ENCODE measurements around the gene TRIM68. TPM values are rescaled to one million over a fixed set of nuclear protein-coding genes. Genes with fewer than 3 reads are reported as not detected.

TRIM68 gene
- total RNA-seq, 2 experiments from 2014 or later = 11.9 to 13.2 TPM

DNA sequence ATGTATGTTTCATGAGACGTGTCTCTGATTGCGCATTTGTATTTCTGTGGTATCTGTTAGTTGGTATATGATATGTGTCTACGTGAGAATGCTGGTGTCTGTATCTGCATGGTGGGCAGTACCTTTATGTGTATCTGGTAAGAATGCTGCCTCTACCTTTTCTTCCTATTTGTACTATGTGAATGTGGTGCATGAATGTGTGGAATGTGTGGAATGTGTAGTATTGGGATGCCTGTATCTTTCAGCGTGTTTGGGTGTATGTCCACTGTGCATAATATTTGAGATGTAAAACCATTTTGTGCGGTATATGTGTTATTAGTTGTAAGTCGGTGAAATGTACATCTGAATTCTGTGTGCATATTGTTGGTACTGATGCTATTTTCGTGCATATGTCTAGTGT is 33.5 kb upstream of the TRIM68 start:
- ChIA-PET CTCF (ENCODE audit: unreplicated experiment) (no interaction called here), POLR2A (no interaction called here)
- Histone ChIP-seq H3K9me2 (ENCODE audit: insufficient read depth, low read length) (no peaks in the 10 kb centered on the region), H3K4me1 (ENCODE audit: insufficient read depth, low read length, poor library complexity, severe bottlenecking) (no peaks in the 10 kb centered on the region), H3K79me2 (ENCODE audit: insufficient read depth, low read depth, low read length) (no peaks in the 10 kb centered on the region), H3K9me3 (ENCODE audit: low read length) (no peaks in the 10 kb centered on the region), H2AFZ (ENCODE audit: low read length) (no peak overlapping the region), H3K27ac (ENCODE audit: low read depth, low read length, poor library complexity, severe bottlenecking) (no peak overlapping the region), H3K4me3 (ENCODE audit: low read depth, low read length, poor library complexity, severe bottlenecking) (no peak overlapping the region), H3K36me3 (ENCODE audit: insufficient read depth, low read length) (no peaks in the 10 kb centered on the region), H4K20me1 (ENCODE audit: insufficient read depth, low read length) (no peaks in the 10 kb centered on the region), H3K4me2 (ENCODE audit: low read length) (no peak overlapping the region)
- BruUV-seq (replicated peaks) = no TSS peak
- DNase-seq (ENCODE audit: low spot score) = no peak
- intact Hi-C loops (cut with micrococcal nuclease; ENCODE audit: unreplicated experiment) = no loop called here
- no peak for TF ChIP-seq EZH2phosphoT487 (IDR thresholded peaks at IDR 0.05; ENCODE audit: borderline replicate concordance, low read depth, low read length)
- TF ChIP-seq, protein P1, sequence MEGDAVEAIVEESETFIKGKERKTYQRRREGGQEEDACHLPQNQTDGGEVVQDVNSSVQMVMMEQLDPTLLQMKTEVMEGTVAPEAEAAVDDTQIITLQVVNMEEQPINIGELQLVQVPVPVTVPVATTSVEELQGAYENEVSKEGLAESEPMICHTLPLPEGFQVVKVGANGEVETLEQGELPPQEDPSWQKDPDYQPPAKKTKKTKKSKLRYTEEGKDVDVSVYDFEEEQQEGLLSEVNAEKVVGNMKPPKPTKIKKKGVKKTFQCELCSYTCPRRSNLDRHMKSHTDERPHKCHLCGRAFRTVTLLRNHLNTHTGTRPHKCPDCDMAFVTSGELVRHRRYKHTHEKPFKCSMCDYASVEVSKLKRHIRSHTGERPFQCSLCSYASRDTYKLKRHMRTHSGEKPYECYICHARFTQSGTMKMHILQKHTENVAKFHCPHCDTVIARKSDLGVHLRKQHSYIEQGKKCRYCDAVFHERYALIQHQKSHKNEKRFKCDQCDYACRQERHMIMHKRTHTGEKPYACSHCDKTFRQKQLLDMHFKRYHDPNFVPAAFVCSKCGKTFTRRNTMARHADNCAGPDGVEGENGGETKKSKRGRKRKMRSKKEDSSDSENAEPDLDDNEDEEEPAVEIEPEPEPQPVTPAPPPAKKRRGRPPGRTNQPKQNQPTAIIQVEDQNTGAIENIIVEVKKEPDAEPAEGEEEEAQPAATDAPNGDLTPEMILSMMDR (conservative IDR thresholded peaks at IDR 0.05; ENCODE audit: low read length) = no peak

DNA sequence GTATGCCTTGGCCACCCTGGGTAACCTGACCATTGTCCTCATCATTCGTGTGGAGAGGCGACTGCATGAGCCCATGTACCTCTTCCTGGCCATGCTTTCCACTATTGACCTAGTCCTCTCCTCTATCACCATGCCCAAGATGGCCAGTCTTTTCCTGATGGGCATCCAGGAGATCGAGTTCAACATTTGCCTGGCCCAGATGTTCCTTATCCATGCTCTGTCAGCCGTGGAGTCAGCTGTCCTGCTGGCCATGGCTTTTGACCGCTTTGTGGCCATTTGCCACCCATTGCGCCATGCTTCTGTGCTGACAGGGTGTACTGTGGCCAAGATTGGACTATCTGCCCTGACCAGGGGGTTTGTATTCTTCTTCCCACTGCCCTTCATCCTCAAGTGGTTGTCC is 31.9 kb upstream of the TRIM68 start:
- H3K79me2 ChIP-seq (ENCODE audit: insufficient read depth, low read depth, low read length) = no peaks in the 10 kb centered on the region
- no peaks in the 10 kb centered on the region for H3K9me3 ChIP-seq (ENCODE audit: low read length)
- no peak overlapping the region for H2AFZ ChIP-seq (ENCODE audit: low read length)
- ChIA-PET POLR2A (no interaction called here), CTCF (ENCODE audit: unreplicated experiment) (no interaction called here)
- TF ChIP-seq, protein P1 (conservative IDR thresholded peaks at IDR 0.05; ENCODE audit: low read length) = no peak
- TF ChIP-seq EZH2phosphoT487 (IDR thresholded peaks at IDR 0.05; ENCODE audit: borderline replicate concordance, low read depth, low read length) = no peak
- H3K4me3 ChIP-seq (ENCODE audit: low read depth, low read length, poor library complexity, severe bottlenecking) = no peak overlapping the region
- no peaks in the 10 kb centered on the region for H3K9me2 ChIP-seq (ENCODE audit: insufficient read depth, low read length)
- H3K36me3 ChIP-seq (ENCODE audit: insufficient read depth, low read length) = no peaks in the 10 kb centered on the region
- H4K20me1 ChIP-seq (ENCODE audit: insufficient read depth, low read length) = no peaks in the 10 kb centered on the region
- no peak overlapping the region for H3K4me2 ChIP-seq (ENCODE audit: low read length)
- no peaks in the 10 kb centered on the region for H3K4me1 ChIP-seq (ENCODE audit: insufficient read depth, low read length, poor library complexity, severe bottlenecking)
- DNase-seq (ENCODE audit: low spot score) = no peak
- BruUV-seq (replicated peaks) = no TSS peak
- intact Hi-C loops (cut with micrococcal nuclease; ENCODE audit: unreplicated experiment) = no loop called here
- no peak overlapping the region for H3K27ac ChIP-seq (ENCODE audit: low read depth, low read length, poor library complexity, severe bottlenecking)

DNA sequence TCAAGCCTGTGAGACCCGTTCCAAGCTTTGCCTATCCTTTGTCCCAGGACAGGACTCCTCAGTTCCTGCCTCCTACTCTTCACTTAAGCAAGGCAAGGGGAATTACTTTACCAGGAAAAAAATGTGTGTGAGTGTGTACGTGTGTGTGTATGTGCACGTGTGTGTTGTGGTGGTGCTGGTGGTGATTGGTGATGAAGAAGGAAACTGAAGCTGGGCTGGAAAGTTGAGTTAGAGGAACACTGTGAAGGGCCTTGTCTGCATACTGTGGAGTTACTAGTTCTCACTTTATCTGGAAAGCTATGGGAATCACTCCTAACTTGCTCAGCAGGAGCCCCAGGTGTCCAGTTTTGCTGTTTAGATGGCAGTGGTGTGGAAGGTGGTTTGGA is 29.6 kb upstream of the TRIM68 start:
- Histone ChIP-seq H3K9me2 (ENCODE audit: insufficient read depth, low read length) (no peaks in the 10 kb centered on the region), H3K4me3 (ENCODE audit: low read depth, low read length, poor library complexity, severe bottlenecking) (no peak overlapping the region), H3K4me1 (ENCODE audit: insufficient read depth, low read length, poor library complexity, severe bottlenecking) (no peaks in the 10 kb centered on the region), H3K79me2 (ENCODE audit: insufficient read depth, low read depth, low read length) (no peaks in the 10 kb centered on the region), H3K36me3 (ENCODE audit: insufficient read depth, low read length) (no peaks in the 10 kb centered on the region), H3K4me2 (ENCODE audit: low read length) (no peak overlapping the region), H2AFZ (ENCODE audit: low read length) (no peak overlapping the region), H3K27ac (ENCODE audit: low read depth, low read length, poor library complexity, severe bottlenecking) (no peak overlapping the region), H4K20me1 (ENCODE audit: insufficient read depth, low read length) (no peaks in the 10 kb centered on the region), H3K9me3 (ENCODE audit: low read length) (no peaks in the 10 kb centered on the region)
- TF ChIP-seq, protein P1 (conservative IDR thresholded peaks at IDR 0.05; ENCODE audit: low read length) = no peak
- no peak for TF ChIP-seq EZH2phosphoT487 (IDR thresholded peaks at IDR 0.05; ENCODE audit: borderline replicate concordance, low read depth, low read length)
- ChIA-PET CTCF (ENCODE audit: unreplicated experiment) (interaction anchor here (0.6 to 1.6 kb wide), 2 partner anchors 10 to 450 kb away, joined by 3 to 8 read pairs; no protein-coding TSS in a partner anchor), POLR2A (interaction anchor here (0.6 kb wide), 1 partner anchor 520 kb away, joined by 3 read pairs; no protein-coding TSS in a partner anchor)
- BruUV-seq (replicated peaks) = no TSS peak
- DNase-seq (ENCODE audit: low spot score) = no peak
- intact Hi-C loops (cut with micrococcal nuclease; ENCODE audit: unreplicated experiment) = no loop called here

Data from OCI-LY7 (cell line).